SK-N-MC (cell line): ENCODE measurements around the gene GID8.

Experiments used
- DNase-seq: peaks from one replicate; pipeline ENCODE4 v3.0.0-alpha.2; 2011; ENCODE audit warnings: low read depth, low spot score
- H3K27ac ChIP-seq: fragments of 200-600 bp; sonication (generic); 2 replicates; pipeline ENCODE4 v1.5.1; 2016; ENCODE audit warnings: mixed run types
- H3K36me3 ChIP-seq: fragments of 200-600 bp; sonication (generic); 2 replicates; pipeline ENCODE4 v1.6.1; 2017; ENCODE audit warnings: antibody characterized with exemption, low read length, mixed read lengths; ENCODE audit not compliant: insufficient read depth
- H3K4me3 ChIP-seq: fragments of 200-600 bp; sonication (generic); 2 replicates; pipeline ENCODE4 v1.5.1; 2016
- H3K9ac ChIP-seq: fragments of 200-600 bp; sonication (generic); 2 replicates; pipeline ENCODE4 v1.8.0; 2017; ENCODE audit warnings: mixed run types, mixed read lengths; ENCODE audit not compliant: insufficient read length
- H3K9me3 ChIP-seq: fragments of 200-600 bp; sonication (generic); 2 replicates; pipeline ENCODE4 v1.6.1; 2017; ENCODE audit warnings: low read depth, mild to moderate bottlenecking, antibody characterized with exemption, low read length, moderate library complexity, mixed read lengths
- EZH2 ChIP-seq: fragments of 200-600 bp; sonication (generic); IDR thresholded peaks from one replicate; pipeline ENCODE4 v1.6.1; 2017; ENCODE audit warnings: antibody characterized with exemption
- FOXP2 ChIP-seq: optimal IDR thresholded peaks from 2 replicates; pipeline ENCODE3; 2011; ENCODE audit warnings: mild to moderate bottlenecking, moderate library complexity; ENCODE audit not compliant: insufficient read depth; ENCODE audit errors: extremely low read length, control extremely low read depth
- POLR2AphosphoS5 ChIP-seq: IDR thresholded peaks from 2 replicates; pipeline ENCODE4 v1.6.1; 2012; ENCODE audit warnings: mild to moderate bottlenecking, low read depth, low read length, borderline replicate concordance

Gene GID8

GRCh38 chr20:62966212-62967148 lies 28.5 kb downstream of the GID8 start:
- Histone ChIP-seq H3K36me3 (no peaks in the 10 kb centered on the region), H3K9ac (no peak overlapping the region), H3K27ac (no peak overlapping the region), H3K9me3 (no peaks in the 10 kb centered on the region), H3K4me3 (no peak overlapping the region)
- no peak for TF ChIP-seq EZH2
- no peak for TF ChIP-seq FOXP2
- TF ChIP-seq POLR2AphosphoS5, result no peak
- DNase-seq, result no peak

- no peak for DNase-seq
- Histone ChIP-seq H3K9me3 (no peaks in the 10 kb centered on the region), H3K9ac (no peak overlapping the region), H3K36me3 (no peaks in the 10 kb centered on the region), H3K27ac (no peak overlapping the region), H3K4me3 (no peak overlapping the region)
- no peak for TF ChIP-seq EZH2
Observed at GRCh38 chr20:62967149-62967501, 29.2 kb downstream of the GID8 start.

GRCh38 chr20:62967628-62968351 lies 29.8 kb downstream of the GID8 start:
- no peaks in the 10 kb centered on the region for H3K36me3 ChIP-seq
- H3K4me3 ChIP-seq, result no peak overlapping the region
- H3K9ac ChIP-seq, result no peak overlapping the region
- H3K9me3 ChIP-seq, result no peaks in the 10 kb centered on the region
- TF ChIP-seq FOXP2 (no peak), POLR2AphosphoS5 (no peak), EZH2 (no peak)
- H3K27ac ChIP-seq, result no peak overlapping the region
- DNase-seq, result no peak

GRCh38 chr20:62968378-62969178 lies 30.6 kb downstream of the GID8 start:
- Histone ChIP-seq H3K27ac (no peak overlapping the region), H3K9me3 (no peaks in the 10 kb centered on the region), H3K4me3 (no peak overlapping the region), H3K36me3 (no peaks in the 10 kb centered on the region), H3K9ac (no peak overlapping the region)
- no peak for DNase-seq
- TF ChIP-seq FOXP2, result no peak
- TF ChIP-seq EZH2, result no peak
- TF ChIP-seq POLR2AphosphoS5, result no peak

- no peak overlapping the region for H3K4me3 ChIP-seq
- H3K36me3 ChIP-seq, result no peaks in the 10 kb centered on the region
- no peak overlapping the region for H3K9ac ChIP-seq
- no peak overlapping the region for H3K27ac ChIP-seq
- no peak for DNase-seq
- no peaks in the 10 kb centered on the region for H3K9me3 ChIP-seq
- TF ChIP-seq POLR2AphosphoS5 (no peak), EZH2 (no peak), FOXP2 (no peak)
Observed at GRCh38 chr20:62969179-62969760, 31.3 kb downstream of the GID8 start.

- H3K36me3 ChIP-seq, result no peaks in the 10 kb centered on the region
- no peak overlapping the region for H3K4me3 ChIP-seq
- H3K9ac ChIP-seq, result no peak overlapping the region
- TF ChIP-seq POLR2AphosphoS5, result no peak
- TF ChIP-seq FOXP2, result no peak
- TF ChIP-seq EZH2, result no peak
- no peak overlapping the region for H3K27ac ChIP-seq
- no peak for DNase-seq
- no peaks in the 10 kb centered on the region for H3K9me3 ChIP-seq
Observed at GRCh38 chr20:62969939-62970306, 32.0 kb downstream of the GID8 start.

- no peaks in the 10 kb centered on the region for H3K9me3 ChIP-seq
- DNase-seq, result no peak
- no peaks in the 10 kb centered on the region for H3K36me3 ChIP-seq
- H3K27ac ChIP-seq, result no peak overlapping the region
- no peak overlapping the region for H3K4me3 ChIP-seq
- H3K9ac ChIP-seq, result no peak overlapping the region
- no peak for TF ChIP-seq POLR2AphosphoS5
- TF ChIP-seq FOXP2, result no peak
- no peak for TF ChIP-seq EZH2
Observed at GRCh38 chr20:62970307-62971210, 32.6 kb downstream of the GID8 start.
